ENCODE measurements around the gene OR5C1. TPM values are rescaled to one million over a fixed set of nuclear protein-coding genes. Genes with fewer than 3 reads are reported as not detected.

Gene OR5C1
- total RNA-seq, 1 experiment from 2014 or later, result not detected

DNA sequence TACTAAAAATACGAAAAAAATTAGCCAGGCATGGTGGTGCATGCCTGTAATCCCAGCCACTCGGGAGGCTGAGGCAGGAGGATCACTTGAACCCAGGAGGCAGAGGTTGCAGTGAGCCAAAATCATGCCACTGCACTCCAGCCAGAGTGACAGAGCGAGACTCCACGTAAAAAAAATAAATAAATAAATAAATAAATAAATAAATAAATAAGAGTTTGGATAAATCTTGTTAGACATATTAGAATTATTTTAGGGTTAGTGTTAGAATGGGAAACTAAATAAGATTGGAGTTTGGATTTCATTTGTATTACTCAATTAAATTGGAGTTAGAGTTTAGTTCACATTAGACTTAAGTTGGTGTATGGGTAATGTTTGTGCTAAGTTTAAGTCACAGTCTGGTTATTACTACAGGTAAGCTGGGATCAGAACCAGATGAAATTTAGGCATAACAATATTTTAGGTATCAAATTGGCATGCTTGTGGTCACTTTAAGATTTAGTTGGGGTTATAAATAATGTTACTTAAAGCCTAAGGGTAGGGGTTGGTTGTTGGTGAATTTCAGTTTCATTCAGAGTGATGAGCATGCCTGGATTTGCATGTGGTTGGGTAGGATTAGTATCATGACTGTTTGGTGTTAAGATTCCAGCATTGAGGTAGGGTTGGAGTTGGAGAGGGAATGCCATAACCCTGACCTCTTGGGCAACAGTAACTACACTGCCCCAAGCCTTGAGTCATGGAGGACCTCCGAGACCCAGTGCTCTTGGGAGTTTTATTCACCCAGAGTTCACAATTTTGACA, 3.3 kb downstream of the OR5C1 start:
- no TSS peak for BruUV-seq (replicated peaks)
- Histone ChIP-seq H3K27me3 (ENCODE audit: insufficient read depth, low read depth) (peaks cover 11% of the 10 kb centered on the region), H3K4me3 (no peak overlapping the region), H3F3A (ENCODE audit: insufficient read depth, low read depth) (no peaks in the 10 kb centered on the region), H3K4me1 (replicated peaks; ENCODE audit: insufficient read depth) (no peaks in the 10 kb centered on the region), H3K36me3 (ENCODE audit: low read depth) (no peaks in the 10 kb centered on the region), H3K4me2 (no peak overlapping the region), H4K20me1 (ENCODE audit: insufficient read depth) (no peaks in the 10 kb centered on the region), H3K27ac (no peak overlapping the region), H3K79me2 (ENCODE audit: low read depth) (no peaks in the 10 kb centered on the region), H3K9me2 (ENCODE audit: insufficient read depth) (no peaks in the 10 kb centered on the region), H2AFZ (no peak overlapping the region), H3K9me3 (ENCODE audit: insufficient read depth, low read depth) (no peaks in the 10 kb centered on the region)
- POLR2A ChIA-PET (ENCODE audit: unreplicated experiment), result no interaction called here
- no peak for TF ChIP-seq EZH2 (IDR thresholded peaks at IDR 0.05; ENCODE audit: low read depth)
- TF ChIP-seq CTCF (conservative IDR thresholded peaks at IDR 0.05), result no peak
- DNase-seq, result no peak
- CTCF ChIA-PET, result no interaction called here
- intact Hi-C loops (cut with micrococcal nuclease; ENCODE audit: unreplicated experiment), result no loop called here

GRCh38 chr9:122797316-122798063, 8.8 kb downstream of the OR5C1 start:
- Histone ChIP-seq H3K79me2 (ENCODE audit: low read depth) (no peaks in the 10 kb centered on the region), H3K9me2 (ENCODE audit: insufficient read depth) (no peaks in the 10 kb centered on the region), H3K4me3 (no peak overlapping the region), H2AFZ (no peak overlapping the region), H3K27me3 (ENCODE audit: insufficient read depth, low read depth) (peaks cover 27% of the 10 kb centered on the region), H3K4me1 (replicated peaks; ENCODE audit: insufficient read depth) (no peaks in the 10 kb centered on the region), H3K36me3 (ENCODE audit: low read depth) (no peaks in the 10 kb centered on the region), H3K9me3 (ENCODE audit: insufficient read depth, low read depth) (no peaks in the 10 kb centered on the region), H3K27ac (no peak overlapping the region), H4K20me1 (ENCODE audit: insufficient read depth) (no peaks in the 10 kb centered on the region), H3K4me2 (no peak overlapping the region), H3F3A (ENCODE audit: insufficient read depth, low read depth) (no peaks in the 10 kb centered on the region)
- DNase-seq, result no peak
- intact Hi-C loops (cut with micrococcal nuclease; ENCODE audit: unreplicated experiment), result no loop called here
- no TSS peak for BruUV-seq (replicated peaks)
- CTCF ChIA-PET, result no interaction called here
- no peak for TF ChIP-seq EZH2 (IDR thresholded peaks at IDR 0.05; ENCODE audit: low read depth)
- TF ChIP-seq CTCF (conservative IDR thresholded peaks at IDR 0.05), result no peak
- POLR2A ChIA-PET (ENCODE audit: unreplicated experiment), result no interaction called here

DNA sequence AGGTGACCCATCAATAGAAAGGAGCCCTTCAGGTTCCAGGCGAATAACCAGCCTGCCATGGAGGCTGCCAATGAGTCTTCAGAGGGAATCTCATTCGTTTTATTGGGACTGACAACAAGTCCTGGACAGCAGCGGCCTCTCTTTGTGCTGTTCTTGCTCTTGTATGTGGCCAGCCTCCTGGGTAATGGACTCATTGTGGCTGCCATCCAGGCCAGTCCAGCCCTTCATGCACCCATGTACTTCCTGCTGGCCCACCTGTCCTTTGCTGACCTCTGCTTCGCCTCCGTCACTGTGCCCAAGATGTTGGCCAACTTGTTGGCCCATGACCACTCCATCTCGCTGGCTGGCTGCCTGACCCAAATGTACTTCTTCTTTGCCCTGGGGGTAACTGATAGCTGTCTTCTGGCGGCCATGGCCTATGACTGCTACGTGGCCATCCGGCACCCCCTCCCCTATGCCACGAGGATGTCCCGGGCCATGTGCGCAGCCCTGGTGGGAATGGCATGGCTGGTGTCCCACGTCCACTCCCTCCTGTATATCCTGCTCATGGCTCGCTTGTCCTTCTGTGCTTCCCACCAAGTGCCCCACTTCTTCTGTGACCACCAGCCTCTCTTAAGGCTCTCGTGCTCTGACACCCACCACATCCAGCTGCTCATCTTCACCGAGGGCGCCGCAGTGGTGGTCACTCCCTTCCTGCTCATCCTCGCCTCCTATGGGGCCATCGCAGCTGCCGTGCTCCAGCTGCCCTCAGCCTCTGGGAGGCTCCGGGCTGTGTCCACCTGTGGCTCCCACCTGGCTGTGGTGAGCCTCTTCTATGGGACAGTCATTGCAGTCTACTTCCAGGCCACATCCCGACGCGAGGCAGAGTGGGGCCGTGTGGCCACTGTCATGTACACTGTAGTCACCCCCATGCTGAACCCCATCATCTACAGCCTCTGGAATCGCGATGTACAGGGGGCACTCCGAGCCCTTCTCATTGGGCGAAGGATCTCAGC, 11.6 kb downstream of the OR5C1 start, which contains the start of gene OR1K1:
Gene OR1K1, plus strand, starts transcription at position 58 of the 995 bp plus-strand sequence. Its CDS starts 0 bp downstream, at position 58.
- no peak within 1 kb of the TSS for H3K4me3 ChIP-seq
- no peaks in the 10 kb centered on the region for H3K79me2 ChIP-seq (ENCODE audit: low read depth)
- H3K9me3 ChIP-seq (ENCODE audit: insufficient read depth, low read depth), result no peaks in the 10 kb centered on the region
- CTCF ChIA-PET, result no interaction called here
- no peaks in the 10 kb centered on the region for H4K20me1 ChIP-seq (ENCODE audit: insufficient read depth)
- no peaks in the 10 kb centered on the region for H3K4me1 ChIP-seq (replicated peaks; ENCODE audit: insufficient read depth)
- POLR2A ChIA-PET (ENCODE audit: unreplicated experiment), result no interaction called here
- no peak for DNase-seq
- TF ChIP-seq EZH2 (IDR thresholded peaks at IDR 0.05; ENCODE audit: low read depth), result no peak
- no peak for TF ChIP-seq CTCF (conservative IDR thresholded peaks at IDR 0.05)
- no TSS peak for BruUV-seq (replicated peaks)
- H3F3A ChIP-seq (ENCODE audit: insufficient read depth, low read depth), result no peaks in the 10 kb centered on the region
- no peaks in the 10 kb centered on the region for H3K36me3 ChIP-seq (ENCODE audit: low read depth)
- no peaks in the 10 kb centered on the region for H3K9me2 ChIP-seq (ENCODE audit: insufficient read depth)
- intact Hi-C loops (cut with micrococcal nuclease; ENCODE audit: unreplicated experiment), result no loop called here
- H3K4me2 ChIP-seq, result no peak within 1 kb of the TSS
- H2AFZ ChIP-seq, result no peak within 1 kb of the TSS
- peaks cover 21% of the 10 kb centered on the region; the same call in 1 of the 2 replicates for H3K27me3 ChIP-seq (ENCODE audit: insufficient read depth, low read depth)
- no peak within 1 kb of the TSS for H3K27ac ChIP-seq
